ENCODE measurements around the gene CAMKK2. TPM values are rescaled to one million over a fixed set of nuclear protein-coding genes. Genes with fewer than 3 reads are reported as not detected.
A peak's percentile ranks its signal among the peaks of the same experiment; 100 is the strongest.

Gene CAMKK2
- total and polyA plus RNA-seq, 2 of the 4 experiments (the other 2 are of a cell fraction), result 15.2 to 24.7 TPM

DNA sequence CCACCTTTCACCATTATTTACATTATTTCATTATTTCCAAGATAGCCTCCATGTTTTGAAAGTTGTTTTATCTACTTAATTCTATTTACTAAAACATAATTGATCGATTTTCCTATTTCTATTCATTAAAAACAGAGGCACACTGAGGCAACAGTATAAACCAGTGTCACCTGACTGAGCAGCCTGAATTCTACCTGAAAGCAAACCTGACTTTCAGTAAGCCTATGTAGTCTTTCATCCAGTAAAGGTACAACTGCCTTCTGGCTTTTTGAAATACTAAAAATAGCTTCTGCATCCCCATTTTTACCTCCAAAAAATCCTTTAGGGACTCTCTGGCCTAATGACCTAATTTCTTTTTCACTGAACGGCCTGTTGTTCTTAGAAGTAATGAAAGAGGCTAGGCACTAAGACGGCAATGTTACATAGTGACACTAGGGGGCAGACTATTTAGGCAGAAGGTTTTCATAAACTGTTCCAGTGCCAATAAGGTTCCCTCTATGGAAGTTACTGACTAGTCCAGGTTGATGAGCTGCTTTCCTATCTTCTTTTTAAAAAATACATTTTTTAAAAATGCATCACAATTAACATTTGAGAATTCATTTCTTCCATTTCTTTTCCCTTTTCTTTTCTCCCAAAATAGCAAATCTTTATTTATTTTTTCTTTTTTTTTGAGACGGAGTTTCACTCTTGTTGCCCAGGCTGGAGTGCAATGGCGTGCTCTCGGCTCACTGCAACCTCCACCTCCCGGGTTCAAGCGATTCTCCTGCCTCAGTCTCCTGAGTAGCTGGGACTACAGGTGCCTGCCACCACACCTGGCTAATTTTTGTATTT lies 38.2 kb upstream of the CAMKK2 start:
- no peak overlapping the region for H3K18ac ChIP-seq (ENCODE audit: low read depth, low read length)
- in situ Hi-C loops (cut with MboI; ENCODE audit: low sequenced_read_pairs), result no loop called here
- no peak overlapping the region for H2BK20ac ChIP-seq (ENCODE audit: low read depth, low read length)
- H2BK120ac ChIP-seq (ENCODE audit: low read depth, low read length), result no peak overlapping the region
- H3K14ac ChIP-seq (replicated peaks; ENCODE audit: low read depth, low read length), result no peak overlapping the region
- intact Hi-C loops (cut with micrococcal nuclease), result loop anchor here (1.0 to 5.0 kb wide), 3 partner anchors 68 to 109 kb away; partner anchors contain the start of gene RNF34
- H3K4ac ChIP-seq (ENCODE audit: low read depth, low read length), result no peak overlapping the region
- no peak overlapping the region for H2BK15ac ChIP-seq (ENCODE audit: low read depth, low read length)
- H3K27me3 ChIP-seq (ENCODE audit: control insufficient read depth, insufficient read depth, low read length), result no peaks in the 10 kb centered on the region
- no peak overlapping the region for H2BK5ac ChIP-seq (ENCODE audit: low read depth, low read length, poor library complexity, severe bottlenecking)
- DNase-seq (peak; percentile 78), ATAC-seq (ENCODE audit: low read depth) (peak; percentile 92)
- no peak overlapping the region for H2AK9ac ChIP-seq (replicated peaks; ENCODE audit: low read depth, low read length, poor library complexity)
- no peaks in the 10 kb centered on the region for H3K4me1 ChIP-seq (ENCODE audit: control insufficient read depth, insufficient read depth, low read length)
- WGBS, 2 experiments (ENCODE audit: extremely low coverage in 2 of 2, insufficient read length in 1 of 2), result 0% methylated on average over 1 of the region's 8 CpGs; no CpG with 5 or more reads in 1 of the 2 experiments
- no peak overlapping the region for H4K8ac ChIP-seq (ENCODE audit: low read depth in 2 of 2, low read length in 2 of 2)
- dilution Hi-C loops (cut with HindIII; ENCODE audit: low sequenced_read_pairs, unreplicated experiment), result no loop called here
- H3K36me3 ChIP-seq (ENCODE audit: control insufficient read depth, insufficient read depth, low read length), result peaks cover 33% of the 10 kb centered on the region
- POLR2A ChIA-PET (ENCODE audit: unreplicated experiment), result no interaction called here
- H4K5ac ChIP-seq (ENCODE audit: low read depth, low read length), result no peak overlapping the region
- H3K4me2 ChIP-seq (ENCODE audit: low read depth, low read length), result no peak overlapping the region
- H3K56ac ChIP-seq (ENCODE audit: extremely low read depth, insufficient read depth, low read length), result no peak overlapping the region
- no peak overlapping the region for H2AK5ac ChIP-seq (ENCODE audit: low read depth, low read length)
- H4K91ac ChIP-seq (ENCODE audit: insufficient read depth, low read depth, low read length), result no peak overlapping the region
- no peak overlapping the region for H3K23ac ChIP-seq (ENCODE audit: low read depth, low read length)
- CTCF ChIA-PET, result interaction anchor here (0.6 to 1.5 kb wide), 6 partner anchors 12 to 181 kb away, joined by 3 to 6 read pairs (median 4); no protein-coding TSS in a partner anchor
- TF ChIP-seq SMC3 (IDR thresholded peaks at IDR 0.05; ENCODE audit: low read depth, low read length) (peak; percentile 74), CEBPB (IDR thresholded peaks at IDR 0.05; ENCODE audit: low read depth, low read length) (no peak), RAD21 (IDR thresholded peaks at IDR 0.05; ENCODE audit: low read length) (peak; percentile 70), POLR2A (IDR thresholded peaks at IDR 0.05; ENCODE audit: low read depth, low read length) (no peak)
- TF ChIP-seq, protein P1, sequence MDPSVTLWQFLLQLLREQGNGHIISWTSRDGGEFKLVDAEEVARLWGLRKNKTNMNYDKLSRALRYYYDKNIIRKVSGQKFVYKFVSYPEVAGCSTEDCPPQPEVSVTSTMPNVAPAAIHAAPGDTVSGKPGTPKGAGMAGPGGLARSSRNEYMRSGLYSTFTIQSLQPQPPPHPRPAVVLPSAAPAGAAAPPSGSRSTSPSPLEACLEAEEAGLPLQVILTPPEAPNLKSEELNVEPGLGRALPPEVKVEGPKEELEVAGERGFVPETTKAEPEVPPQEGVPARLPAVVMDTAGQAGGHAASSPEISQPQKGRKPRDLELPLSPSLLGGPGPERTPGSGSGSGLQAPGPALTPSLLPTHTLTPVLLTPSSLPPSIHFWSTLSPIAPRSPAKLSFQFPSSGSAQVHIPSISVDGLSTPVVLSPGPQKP (IDR thresholded peaks at IDR 0.05; ENCODE audit: borderline replicate concordance, low read depth, low read length), result no peak
- TF ChIP-seq, protein P2, sequence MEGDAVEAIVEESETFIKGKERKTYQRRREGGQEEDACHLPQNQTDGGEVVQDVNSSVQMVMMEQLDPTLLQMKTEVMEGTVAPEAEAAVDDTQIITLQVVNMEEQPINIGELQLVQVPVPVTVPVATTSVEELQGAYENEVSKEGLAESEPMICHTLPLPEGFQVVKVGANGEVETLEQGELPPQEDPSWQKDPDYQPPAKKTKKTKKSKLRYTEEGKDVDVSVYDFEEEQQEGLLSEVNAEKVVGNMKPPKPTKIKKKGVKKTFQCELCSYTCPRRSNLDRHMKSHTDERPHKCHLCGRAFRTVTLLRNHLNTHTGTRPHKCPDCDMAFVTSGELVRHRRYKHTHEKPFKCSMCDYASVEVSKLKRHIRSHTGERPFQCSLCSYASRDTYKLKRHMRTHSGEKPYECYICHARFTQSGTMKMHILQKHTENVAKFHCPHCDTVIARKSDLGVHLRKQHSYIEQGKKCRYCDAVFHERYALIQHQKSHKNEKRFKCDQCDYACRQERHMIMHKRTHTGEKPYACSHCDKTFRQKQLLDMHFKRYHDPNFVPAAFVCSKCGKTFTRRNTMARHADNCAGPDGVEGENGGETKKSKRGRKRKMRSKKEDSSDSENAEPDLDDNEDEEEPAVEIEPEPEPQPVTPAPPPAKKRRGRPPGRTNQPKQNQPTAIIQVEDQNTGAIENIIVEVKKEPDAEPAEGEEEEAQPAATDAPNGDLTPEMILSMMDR (conservative IDR thresholded peaks at IDR 0.05; ENCODE audit: low read depth, low read length), result peak; percentile 80
- TF ChIP-seq, protein P3, sequence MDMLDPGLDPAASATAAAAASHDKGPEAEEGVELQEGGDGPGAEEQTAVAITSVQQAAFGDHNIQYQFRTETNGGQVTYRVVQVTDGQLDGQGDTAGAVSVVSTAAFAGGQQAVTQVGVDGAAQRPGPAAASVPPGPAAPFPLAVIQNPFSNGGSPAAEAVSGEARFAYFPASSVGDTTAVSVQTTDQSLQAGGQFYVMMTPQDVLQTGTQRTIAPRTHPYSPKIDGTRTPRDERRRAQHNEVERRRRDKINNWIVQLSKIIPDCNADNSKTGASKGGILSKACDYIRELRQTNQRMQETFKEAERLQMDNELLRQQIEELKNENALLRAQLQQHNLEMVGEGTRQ (IDR thresholded peaks at IDR 0.05; ENCODE audit: low read depth, low read length), result no peak
- H3K9me1 ChIP-seq (ENCODE audit: insufficient read depth, low read length), result no peaks in the 10 kb centered on the region
- H3K27ac ChIP-seq (ENCODE audit: insufficient read depth, low read length), result no peak overlapping the region
- H4K20me1 ChIP-seq (ENCODE audit: insufficient read depth, low read length), result no peaks in the 10 kb centered on the region
- H3K9me3 ChIP-seq (ENCODE audit: control insufficient read depth, insufficient read depth, low read length), result no peaks in the 10 kb centered on the region
- no peak overlapping the region for H3K9ac ChIP-seq (ENCODE audit: low read depth, low read length)
- no peak overlapping the region for H3K4me3 ChIP-seq (ENCODE audit: insufficient read depth, low read depth, low read length)
- no peak overlapping the region for H2AFZ ChIP-seq (replicated peaks; ENCODE audit: low read length, poor library complexity)
- no TSS peak for BruUV-seq (replicated peaks)
- peaks cover 3 to 10% of the 10 kb centered on the region in 2 experiments; a peak in 2 of 4 replicates for H3K79me1 ChIP-seq (ENCODE audit: low read depth in 1 of 2, low read length in 2 of 2)
